SU-DHL-6 (cell line): ENCODE data around the gene NLGN1.

ENCODE experiments used
- H2AFZ ChIP-seq: fragments of 200-600 bp; sonication (generic); 2 replicates; pipeline ENCODE4 v1.6.1; 2014; ENCODE audit warnings: low read depth, mild to moderate bottlenecking, moderate library complexity, mixed read lengths, antibody characterized with exemption, low read length; ENCODE audit not compliant: severe bottlenecking
- H3F3A ChIP-seq: fragments of 200-600 bp; shearing (Covaris generic); 2 replicates; pipeline ENCODE4 v1.6.0; 2016; ENCODE audit warnings: antibody characterized with exemption, mild to moderate bottlenecking; ENCODE audit not compliant: insufficient read depth
- H3K27ac ChIP-seq: fragments of 200-600 bp; sonication (generic); 2 replicates; pipeline ENCODE4 v1.5.1; 2016; ENCODE audit warnings: low read depth, mild to moderate bottlenecking, low read length, moderate library complexity, mixed read lengths
- H3K27me3 ChIP-seq: fragments of 200-600 bp; sonication (generic), shearing (Covaris generic); 2 replicates; pipeline ENCODE4 v1.6.0; 2014; ENCODE audit warnings: mild to moderate bottlenecking, low read length
- H3K36me3 ChIP-seq: fragments of 200-600 bp; sonication (generic); 2 replicates; pipeline ENCODE4 v1.6.1; 2014; ENCODE audit warnings: mild to moderate bottlenecking, low read length, mixed read lengths
- H3K4me2 ChIP-seq: fragments of 300-600, 200-600 bp; shearing (Covaris generic), sonication (generic); 2 replicates; pipeline ENCODE4 v1.6.0; 2014; ENCODE audit warnings: low read length, low read depth, mild to moderate bottlenecking; ENCODE audit not compliant: poor library complexity, severe bottlenecking
- H3K4me3 ChIP-seq: fragments of 200-600 bp; sonication (generic); 2 replicates; pipeline ENCODE4 v1.5.1; 2014; ENCODE audit warnings: antibody characterized with exemption, low read length, mild to moderate bottlenecking, mixed read lengths; ENCODE audit not compliant: insufficient read depth, poor library complexity, severe bottlenecking
- H3K79me2 ChIP-seq: fragments of 200-600 bp; sonication (generic); 2 replicates; pipeline ENCODE4 v1.6.1; 2014; ENCODE audit warnings: mild to moderate bottlenecking, low read length, moderate library complexity; ENCODE audit not compliant: insufficient read depth
- H3K9ac ChIP-seq: fragments of 200-600 bp; sonication (generic); 2 replicates; pipeline ENCODE4 v1.7.0; 2014; ENCODE audit warnings: mild to moderate bottlenecking, low read length
- H3K9me2 ChIP-seq: fragments of 200-600 bp; sonication (generic); replicated peaks from 2 replicates; pipeline ENCODE4 v1.6.1; 2014; ENCODE audit warnings: low read length; ENCODE audit not compliant: insufficient read depth
- H3K9me3 ChIP-seq: fragments of 200-600 bp; sonication (generic); 2 replicates; pipeline ENCODE4 v1.6.1; 2014; ENCODE audit warnings: low read length, mixed read lengths; ENCODE audit not compliant: insufficient read depth
- H4K20me1 ChIP-seq: fragments of 200-600 bp; sonication (generic); 2 replicates; pipeline ENCODE4 v1.6.1; 2014; ENCODE audit warnings: low read depth, mild to moderate bottlenecking, antibody characterized with exemption, low read length, moderate library complexity, mixed read lengths
- EZH2phosphoT487 ChIP-seq: fragments of 200-600 bp; sonication (generic), shearing (Covaris generic); conservative IDR thresholded peaks from 2 replicates; pipeline ENCODE4 v1.6.1; 2018; ENCODE audit warnings: mild to moderate bottlenecking, antibody characterized with exemption, low read length, moderate library complexity, mixed read lengths
- TF ChIP-seq, protein P1 (sequence below): fragments of 200-600 bp; sonication (generic); IDR thresholded peaks from one replicate; pipeline ENCODE4 v1.5.1; 2017; ENCODE audit warnings: antibody characterized with exemption, mild to moderate bottlenecking, low read length, moderate library complexity; ENCODE audit not compliant: insufficient read depth, poor library complexity, severe bottlenecking

The NLGN1 gene

GRCh38 chr3:173653781-173654180 lies 256.2 kb downstream of the NLGN1 start:
- Histone ChIP-seq H3F3A (no peaks in the 10 kb centered on the region), H3K79me2 (no peaks in the 10 kb centered on the region), H3K27ac (no peak overlapping the region), H3K36me3 (no peaks in the 10 kb centered on the region), H3K9ac (no peak overlapping the region), H4K20me1 (no peaks in the 10 kb centered on the region), H3K9me3 (no peaks in the 10 kb centered on the region), H3K27me3 (no peaks in the 10 kb centered on the region), H3K9me2 (no peaks in the 10 kb centered on the region), H3K4me3 (no peak overlapping the region), H3K4me2 (no peak overlapping the region), H2AFZ (no peak overlapping the region)
- TF ChIP-seq, protein P1, sequence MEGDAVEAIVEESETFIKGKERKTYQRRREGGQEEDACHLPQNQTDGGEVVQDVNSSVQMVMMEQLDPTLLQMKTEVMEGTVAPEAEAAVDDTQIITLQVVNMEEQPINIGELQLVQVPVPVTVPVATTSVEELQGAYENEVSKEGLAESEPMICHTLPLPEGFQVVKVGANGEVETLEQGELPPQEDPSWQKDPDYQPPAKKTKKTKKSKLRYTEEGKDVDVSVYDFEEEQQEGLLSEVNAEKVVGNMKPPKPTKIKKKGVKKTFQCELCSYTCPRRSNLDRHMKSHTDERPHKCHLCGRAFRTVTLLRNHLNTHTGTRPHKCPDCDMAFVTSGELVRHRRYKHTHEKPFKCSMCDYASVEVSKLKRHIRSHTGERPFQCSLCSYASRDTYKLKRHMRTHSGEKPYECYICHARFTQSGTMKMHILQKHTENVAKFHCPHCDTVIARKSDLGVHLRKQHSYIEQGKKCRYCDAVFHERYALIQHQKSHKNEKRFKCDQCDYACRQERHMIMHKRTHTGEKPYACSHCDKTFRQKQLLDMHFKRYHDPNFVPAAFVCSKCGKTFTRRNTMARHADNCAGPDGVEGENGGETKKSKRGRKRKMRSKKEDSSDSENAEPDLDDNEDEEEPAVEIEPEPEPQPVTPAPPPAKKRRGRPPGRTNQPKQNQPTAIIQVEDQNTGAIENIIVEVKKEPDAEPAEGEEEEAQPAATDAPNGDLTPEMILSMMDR: no peak
- no peak for TF ChIP-seq EZH2phosphoT487

DNA sequence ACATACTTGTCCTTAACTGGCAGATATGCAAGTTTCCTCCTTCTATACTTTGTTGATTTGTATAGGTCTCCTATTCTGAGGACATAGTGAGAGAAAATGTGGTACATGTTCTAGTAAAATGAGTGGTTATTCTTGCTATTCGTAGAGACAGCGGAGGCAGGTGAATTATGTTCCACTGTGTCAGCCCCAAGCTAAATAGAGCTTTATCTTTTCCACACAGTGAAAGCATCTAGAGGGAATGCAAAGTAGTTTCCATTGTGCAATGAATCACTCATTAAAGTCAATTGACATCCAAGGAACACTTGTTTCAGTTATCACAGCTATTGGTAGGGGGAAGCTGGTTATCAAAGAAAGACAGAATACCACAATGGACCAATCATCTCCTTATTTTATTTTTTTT lies 262.4 kb downstream of the NLGN1 start:
- H4K20me1 ChIP-seq: no peaks in the 10 kb centered on the region
- TF ChIP-seq, protein P1: no peak
- TF ChIP-seq EZH2phosphoT487: no peak
- no peak overlapping the region for H3K27ac ChIP-seq

GRCh38 chr3:173660645-173661299 lies 263.2 kb downstream of the NLGN1 start:
- H3K9me2 ChIP-seq: no peaks in the 10 kb centered on the region
- no peaks in the 10 kb centered on the region for H3K79me2 ChIP-seq
- no peak overlapping the region for H3K9ac ChIP-seq
- H4K20me1 ChIP-seq: no peaks in the 10 kb centered on the region
- H2AFZ ChIP-seq: no peak overlapping the region
- TF ChIP-seq, protein P1: no peak
- no peak for TF ChIP-seq EZH2phosphoT487
- H3K27me3 ChIP-seq: no peaks in the 10 kb centered on the region
- H3K36me3 ChIP-seq: no peaks in the 10 kb centered on the region
- H3K9me3 ChIP-seq: no peaks in the 10 kb centered on the region
- H3F3A ChIP-seq: no peaks in the 10 kb centered on the region
- no peak overlapping the region for H3K4me2 ChIP-seq
- H3K27ac ChIP-seq: no peak overlapping the region
- no peak overlapping the region for H3K4me3 ChIP-seq

More for the DNA sequence above, 262.4 kb downstream of the NLGN1 start:
- Histone ChIP-seq H3F3A (no peaks in the 10 kb centered on the region), H3K27me3 (no peaks in the 10 kb centered on the region), H3K79me2 (no peaks in the 10 kb centered on the region), H3K36me3 (no peaks in the 10 kb centered on the region), H3K9me3 (no peaks in the 10 kb centered on the region), H2AFZ (no peak overlapping the region), H3K4me3 (no peak overlapping the region), H3K9ac (no peak overlapping the region), H3K9me2 (no peaks in the 10 kb centered on the region), H3K4me2 (no peak overlapping the region)

DNA sequence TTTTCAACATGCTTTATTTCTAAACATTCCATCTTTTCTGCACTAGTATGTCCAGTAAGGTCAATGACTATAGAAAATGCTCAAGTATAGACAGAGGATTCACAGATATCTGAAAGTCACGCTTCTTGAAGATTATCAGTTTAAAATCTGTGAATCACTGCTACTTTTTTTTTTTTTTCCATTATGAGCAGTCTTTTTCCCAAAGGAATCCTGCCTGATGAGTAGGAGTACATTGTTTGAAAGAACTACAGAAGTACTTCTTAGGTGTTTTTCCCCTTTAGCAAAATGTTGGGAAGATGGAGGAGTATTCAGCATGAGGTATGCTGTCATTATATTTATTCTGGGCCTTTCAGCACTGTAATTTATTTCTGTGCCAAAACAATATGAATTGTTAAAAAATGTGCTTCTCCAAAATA lies 266.2 kb downstream of the NLGN1 start:
- no peaks in the 10 kb centered on the region for H3F3A ChIP-seq
- H4K20me1 ChIP-seq: no peaks in the 10 kb centered on the region
- H2AFZ ChIP-seq: no peak overlapping the region
- H3K27me3 ChIP-seq: no peaks in the 10 kb centered on the region
- no peaks in the 10 kb centered on the region for H3K79me2 ChIP-seq
- no peaks in the 10 kb centered on the region for H3K36me3 ChIP-seq
- H3K4me3 ChIP-seq: no peak overlapping the region
- TF ChIP-seq EZH2phosphoT487: no peak
- TF ChIP-seq, protein P1: no peak
- H3K27ac ChIP-seq: no peak overlapping the region
- no peak overlapping the region for H3K4me2 ChIP-seq
- no peaks in the 10 kb centered on the region for H3K9me2 ChIP-seq
- H3K9ac ChIP-seq: no peak overlapping the region
- no peaks in the 10 kb centered on the region for H3K9me3 ChIP-seq
